Measurements from ENCODE around the gene IGSF3.
"Not testable (repeated sequence)": the region's sequence is repeated elsewhere in the genome, so short reads cannot be mapped to it uniquely, and the experiment has no call there.

The IGSF3 gene

GRCh38 chr1:116629441-116629840, 38.1 kb downstream of the IGSF3 start:
- not testable (repeated sequence) for DNase-seq (ENCODE audit: low read depth)

DNA sequence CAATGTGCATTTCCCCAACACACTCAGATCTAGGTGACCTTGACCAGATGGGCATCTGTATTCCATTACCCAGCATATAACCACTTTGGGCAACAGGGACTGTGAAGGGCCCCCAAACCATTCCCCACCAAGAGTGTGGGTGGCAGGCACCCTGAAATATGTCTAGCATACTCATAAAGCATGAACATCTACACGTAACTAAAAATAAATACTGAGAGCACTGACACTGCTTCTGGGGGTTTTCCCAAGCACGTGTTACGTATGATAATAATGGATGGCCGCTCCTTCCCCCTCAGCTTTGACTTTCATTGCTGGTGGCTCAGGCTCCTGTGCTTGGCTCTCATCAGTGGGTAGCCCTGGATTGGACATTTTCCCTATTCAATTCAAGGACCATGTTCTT, 39.1 kb downstream of the IGSF3 start:
- no peak for DNase-seq (ENCODE audit: low read depth)

GRCh38 chr1:116627357-116627756, 40.2 kb downstream of the IGSF3 start:
- DNase-seq (ENCODE audit: low read depth): not testable (repeated sequence)

DNA sequence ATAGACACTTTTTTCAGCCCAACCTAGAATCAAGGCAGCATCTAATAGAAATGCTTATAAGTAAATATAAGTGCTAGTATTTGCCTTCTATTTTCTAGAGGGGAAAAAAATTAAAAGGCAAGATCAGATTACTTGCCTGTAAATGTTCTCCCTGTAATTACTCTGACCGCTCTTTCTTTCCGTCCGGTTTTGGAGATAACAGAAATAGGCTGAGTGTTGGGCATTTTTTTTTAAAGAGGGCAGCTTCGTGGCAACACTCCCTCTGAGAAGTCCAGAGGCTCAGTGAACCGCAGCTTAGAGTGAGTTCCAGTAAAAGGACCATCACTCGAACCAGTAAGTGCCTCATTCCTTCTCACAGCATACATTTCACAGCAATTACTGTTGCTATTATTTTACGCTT, 40.6 kb downstream of the IGSF3 start:
- DNase-seq (ENCODE audit: low read depth): not testable (repeated sequence)

GRCh38 chr1:116625155-116625554, 42.4 kb downstream of the IGSF3 start:
- DNase-seq (ENCODE audit: low read depth): not testable (repeated sequence)

GRCh38 chr1:116624040-116624439, 43.5 kb downstream of the IGSF3 start:
- no peak for DNase-seq (ENCODE audit: low read depth)

DNA sequence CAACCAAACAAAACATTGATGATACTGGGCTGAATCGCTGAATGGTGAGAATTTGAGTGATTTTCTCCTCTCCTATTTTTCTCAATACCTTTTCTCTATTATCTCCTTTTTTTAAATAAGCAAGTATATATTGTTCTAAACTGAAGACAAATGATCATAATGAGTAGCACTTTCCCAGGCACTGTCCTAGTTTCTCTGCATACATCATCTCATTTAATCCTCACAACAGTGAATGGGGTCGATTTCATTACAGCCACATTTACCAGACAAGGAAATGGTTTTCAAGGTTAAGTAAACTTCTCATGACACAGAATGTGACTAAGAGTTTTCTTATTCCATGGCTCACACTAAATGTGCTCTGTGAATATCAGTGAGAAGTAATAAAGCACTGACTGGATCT, 45.0 kb downstream of the IGSF3 start:
- DNase-seq (ENCODE audit: low read depth): not testable (repeated sequence)

GRCh38 chr1:116621756-116622155, 45.8 kb downstream of the IGSF3 start:
- DNase-seq (ENCODE audit: low read depth): not testable (repeated sequence)

GRCh38 chr1:116620392-116620791, 47.1 kb downstream of the IGSF3 start:
- DNase-seq (ENCODE audit: low read depth): not testable (repeated sequence)

DNA sequence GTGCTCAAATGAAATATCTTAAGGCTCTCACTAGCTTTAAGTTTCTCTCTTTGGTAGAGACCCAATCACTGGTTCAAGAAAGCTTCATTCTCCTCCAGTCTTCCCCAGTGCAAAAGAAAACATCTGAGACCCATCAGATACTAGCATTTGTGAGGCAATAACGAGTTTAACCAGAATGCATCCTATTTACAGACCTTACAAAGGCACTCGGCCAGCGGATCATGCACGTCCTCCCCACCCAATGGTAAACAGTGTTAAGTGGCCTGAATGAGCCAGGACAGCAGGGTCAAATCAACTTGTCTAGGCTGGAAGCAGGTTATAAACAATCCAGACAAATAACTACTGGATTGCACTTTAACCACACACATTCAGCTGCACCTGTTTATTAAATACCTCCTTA, 48.4 kb downstream of the IGSF3 start:
- DNase-seq (ENCODE audit: low read depth): not testable (repeated sequence)

GRCh38 chr1:116617808-116618207, 49.7 kb downstream of the IGSF3 start:
- not testable (repeated sequence) for DNase-seq (ENCODE audit: low read depth)

DNA sequence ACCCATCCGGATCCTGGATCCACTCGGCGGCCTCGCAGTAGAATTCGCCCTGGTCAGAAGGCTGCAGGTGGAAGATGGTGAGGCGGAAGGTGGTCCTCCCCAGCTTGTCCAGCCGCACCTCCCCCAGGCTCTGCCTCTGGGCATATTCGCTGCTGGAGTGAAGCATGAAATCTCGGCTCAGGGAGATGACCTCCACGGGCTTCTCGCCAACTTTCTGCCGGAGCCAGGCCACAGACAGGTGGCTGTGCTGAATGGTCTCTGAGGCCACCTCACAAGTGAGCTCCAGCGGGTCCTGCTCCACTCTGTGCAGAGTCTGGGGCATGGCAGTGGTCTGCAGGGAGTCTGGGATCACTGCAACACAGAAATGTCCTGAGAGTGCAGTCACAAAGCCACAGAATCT, 53.7 kb downstream of the IGSF3 start:
- DNase-seq (ENCODE audit: low read depth): not testable (repeated sequence)

DNA sequence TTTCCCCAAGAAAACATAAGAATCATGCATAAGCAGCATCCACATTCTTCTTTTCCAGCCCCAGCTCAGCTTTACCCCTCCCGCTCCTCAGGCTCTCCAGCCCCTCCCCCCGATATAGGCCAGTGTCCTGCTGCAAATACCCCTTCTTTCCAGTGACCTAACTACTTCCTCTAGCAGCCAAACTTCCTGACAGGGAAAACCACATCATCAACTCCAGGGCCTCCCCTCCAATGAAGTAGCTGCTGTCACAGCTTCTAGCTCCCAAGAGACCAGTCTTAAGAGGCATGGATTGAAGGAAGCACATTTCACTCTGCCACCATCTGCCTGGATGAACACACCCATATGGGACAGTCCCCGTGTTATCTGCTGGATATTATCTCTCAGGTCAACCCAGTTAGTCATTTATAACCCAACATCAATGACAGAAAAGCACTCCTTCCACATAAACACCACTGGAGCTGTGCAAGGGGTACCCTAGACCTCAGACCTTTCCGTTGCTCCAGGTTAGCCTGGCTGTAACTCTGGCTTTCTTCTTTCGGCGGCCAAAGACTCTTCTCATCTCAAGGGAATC, 57.6 kb downstream of the IGSF3 start:
- DNase-seq (ENCODE audit: low read depth): not testable (repeated sequence)

DNA sequence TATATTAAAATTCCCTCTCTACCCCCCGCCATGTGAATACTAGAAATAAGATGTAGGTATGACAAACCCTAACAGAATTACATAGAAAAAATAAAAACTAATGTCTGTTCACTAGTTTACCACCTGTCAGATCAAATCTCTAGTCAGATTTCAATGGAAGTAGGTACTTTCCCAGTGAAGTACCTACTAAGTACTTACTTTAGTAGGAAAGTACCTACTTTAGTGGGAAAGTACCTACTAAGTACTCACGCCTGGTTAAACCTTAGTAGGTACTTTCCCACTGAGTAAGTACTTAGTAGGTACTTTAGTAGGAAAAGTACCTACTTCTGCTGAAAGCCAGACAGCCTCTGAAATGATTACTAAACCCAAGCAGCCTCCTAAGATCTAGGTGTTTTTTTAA, 58.7 kb downstream of the IGSF3 start:
- not testable (repeated sequence) for DNase-seq (ENCODE audit: low read depth)

DNA sequence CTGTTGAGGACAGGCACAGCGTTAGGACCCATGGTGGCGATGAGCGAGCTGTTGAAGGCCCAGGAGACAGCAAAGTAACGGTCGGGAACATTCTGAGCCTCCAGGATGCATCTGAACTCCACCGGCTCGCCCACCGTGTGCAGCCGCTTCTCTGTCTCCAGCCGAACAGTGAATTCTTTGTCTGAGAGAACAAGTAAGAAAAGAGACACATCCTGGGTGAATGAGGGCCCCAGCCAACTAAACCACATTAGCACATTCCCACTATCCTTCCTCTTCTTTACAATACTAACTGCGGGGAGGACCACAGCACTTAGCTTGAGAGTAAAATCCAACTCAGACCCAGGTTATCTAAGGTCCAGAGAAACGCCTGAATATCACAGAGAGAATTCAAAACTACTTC, 59.4 kb downstream of the IGSF3 start:
- not testable (repeated sequence) for DNase-seq (ENCODE audit: low read depth)

DNA sequence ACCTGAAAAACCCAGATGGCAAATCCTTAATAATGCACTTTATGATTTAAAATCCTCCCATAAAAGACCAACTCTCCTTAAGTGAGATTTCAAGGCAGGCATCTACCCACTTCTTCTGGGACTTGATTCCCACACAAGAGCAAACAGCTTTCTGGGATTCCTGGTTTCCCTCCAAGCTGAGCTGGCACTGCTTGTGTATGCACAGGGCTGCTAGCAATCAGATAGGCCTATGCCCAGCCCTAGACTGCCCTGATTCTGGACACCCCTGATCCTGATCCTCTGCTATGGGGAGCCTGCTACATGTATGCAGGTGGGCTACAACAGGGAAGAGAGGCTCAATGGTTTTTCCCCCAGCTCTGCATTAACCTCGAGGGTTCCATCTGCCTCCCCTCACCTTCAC, 60.1 kb downstream of the IGSF3 start:
- DNase-seq (ENCODE audit: low read depth): not testable (repeated sequence)

GRCh38 chr1:116606067-116606466, 61.5 kb downstream of the IGSF3 start:
- not testable (repeated sequence) for DNase-seq (ENCODE audit: low read depth)

DNA sequence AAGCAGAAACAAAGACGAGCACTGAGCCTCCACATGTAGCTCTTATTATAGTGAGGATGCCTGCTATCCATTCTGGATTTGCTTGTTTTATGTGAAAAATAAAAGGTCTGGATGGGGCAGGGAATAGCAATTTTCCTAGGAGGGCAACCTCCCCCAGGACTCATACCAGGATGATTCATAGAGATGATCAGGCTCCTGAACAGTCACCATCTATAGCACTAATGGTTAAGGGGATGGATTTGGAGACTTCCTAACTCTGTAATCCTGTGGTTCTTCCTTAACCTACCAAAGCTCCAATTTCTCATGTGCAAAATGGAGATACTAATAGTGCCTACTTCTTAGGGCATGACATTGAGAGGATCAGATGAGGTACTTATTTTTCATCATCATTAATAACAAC, 62.2 kb downstream of the IGSF3 start:
- no peak for DNase-seq (ENCODE audit: low read depth)

DNA sequence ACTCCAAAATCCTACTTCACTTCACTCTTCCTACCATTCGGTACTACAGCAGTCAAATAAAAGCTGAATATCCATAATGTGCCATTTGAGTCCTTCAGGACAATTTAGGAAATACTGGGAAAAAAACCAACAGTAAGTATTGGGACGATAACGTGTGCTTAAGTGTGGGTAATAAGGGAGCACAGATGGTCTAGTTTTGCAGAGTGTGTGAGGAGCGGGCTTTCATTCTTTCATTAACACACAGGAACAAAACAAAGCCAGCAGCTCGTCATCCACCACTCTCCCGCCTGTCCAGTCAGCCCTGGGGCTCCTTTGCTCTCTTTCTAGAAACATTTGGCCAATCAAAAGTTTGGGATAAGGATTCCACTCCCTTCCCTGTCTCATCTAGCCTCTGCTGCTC, 63.1 kb downstream of the IGSF3 start:
- not testable (repeated sequence) for DNase-seq (ENCODE audit: low read depth)

DNA sequence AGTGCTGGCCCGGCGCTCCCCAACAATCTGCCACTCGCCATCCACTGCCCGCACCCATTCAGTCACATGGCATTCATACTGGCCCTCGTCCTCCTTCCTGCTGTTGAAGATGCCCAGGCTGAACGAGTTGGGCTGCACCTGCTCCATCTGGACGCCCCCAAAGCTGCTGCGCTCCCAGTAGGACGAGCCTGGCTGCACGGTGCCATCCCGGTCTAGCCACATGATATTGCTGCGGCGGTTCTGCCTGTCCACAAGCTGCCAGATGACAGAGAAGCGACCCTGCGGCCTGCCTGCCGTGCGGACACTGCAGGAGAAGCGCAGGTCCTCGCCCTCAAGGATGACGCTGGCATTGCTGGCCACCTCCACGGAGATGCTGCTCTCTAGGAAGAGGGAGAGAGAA, 63.9 kb downstream of the IGSF3 start:
- DNase-seq (ENCODE audit: low read depth): not testable (repeated sequence)

- not testable (repeated sequence) for DNase-seq (ENCODE audit: low read depth)
Observed at GRCh38 chr1:116599369-116599768, 68.2 kb downstream of the IGSF3 start.

DNA sequence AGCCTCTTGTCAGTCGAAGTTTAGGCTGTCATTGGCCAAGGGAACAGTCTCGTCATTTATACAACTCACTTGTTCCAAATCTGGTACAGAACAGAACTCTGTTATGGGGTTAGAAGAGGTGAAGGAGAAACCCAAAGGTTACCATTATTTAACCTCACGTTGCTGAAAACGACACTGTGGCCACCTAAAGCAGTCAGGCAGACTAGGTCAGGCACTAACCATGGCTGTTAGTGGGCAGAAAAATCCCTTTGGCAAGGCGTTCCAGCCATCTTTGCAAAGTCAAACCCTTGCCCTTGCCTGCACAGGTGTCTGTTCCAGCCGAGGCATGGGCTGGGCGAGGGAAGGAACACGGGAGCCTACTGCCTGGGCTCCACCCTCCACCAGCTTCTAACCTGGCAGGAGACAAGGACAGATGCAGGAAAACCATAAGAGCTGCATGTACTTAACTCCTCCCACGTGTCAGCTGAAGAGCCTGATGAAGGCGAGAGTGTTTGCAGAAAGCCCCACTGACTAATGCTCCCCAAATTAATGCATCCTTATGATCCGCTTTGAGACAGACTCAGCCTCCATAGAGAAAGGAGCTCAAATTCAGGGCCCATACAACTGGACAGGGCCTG, 69.0 kb downstream of the IGSF3 start:
- not testable (repeated sequence) for DNase-seq (ENCODE audit: low read depth)

DNA sequence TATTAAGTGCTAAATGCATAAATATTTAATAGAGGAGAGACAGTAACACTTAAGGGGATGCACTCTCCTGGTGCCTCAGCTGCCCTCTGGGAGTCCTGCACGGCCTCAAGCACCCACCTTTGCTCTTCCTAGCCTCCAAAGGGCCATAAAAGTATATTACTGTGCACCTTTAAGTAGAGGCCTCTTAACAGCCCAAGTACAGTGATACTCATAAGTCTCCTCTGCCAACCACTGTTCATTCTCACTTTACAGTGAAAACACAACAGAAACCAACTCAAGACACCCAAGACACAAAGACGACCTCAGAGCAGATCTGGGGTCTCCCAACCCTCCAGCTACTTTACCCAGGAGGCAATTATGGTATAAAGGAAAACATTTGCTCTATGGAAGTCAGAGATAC, 70.1 kb downstream of the IGSF3 start:
- DNase-seq (ENCODE audit: low read depth): not testable (repeated sequence)

GRCh38 chr1:116596742-116597307, 70.7 kb downstream of the IGSF3 start:
- not testable (repeated sequence) for DNase-seq (ENCODE audit: low read depth)

Data from activated T-cell treated with anti-CD3 and anti-CD28 coated beads for 24 hours (primary cell).